Measurements from ENCODE around the gene NLRP3. TPM values are rescaled to one million over a fixed set of nuclear protein-coding genes. Genes with fewer than 3 reads are reported as not detected.

The NLRP3 gene
- total and polyA plus RNA-seq, 2 experiments from 2014 or later = 0.42 TPM; not detected in 1

DNA sequence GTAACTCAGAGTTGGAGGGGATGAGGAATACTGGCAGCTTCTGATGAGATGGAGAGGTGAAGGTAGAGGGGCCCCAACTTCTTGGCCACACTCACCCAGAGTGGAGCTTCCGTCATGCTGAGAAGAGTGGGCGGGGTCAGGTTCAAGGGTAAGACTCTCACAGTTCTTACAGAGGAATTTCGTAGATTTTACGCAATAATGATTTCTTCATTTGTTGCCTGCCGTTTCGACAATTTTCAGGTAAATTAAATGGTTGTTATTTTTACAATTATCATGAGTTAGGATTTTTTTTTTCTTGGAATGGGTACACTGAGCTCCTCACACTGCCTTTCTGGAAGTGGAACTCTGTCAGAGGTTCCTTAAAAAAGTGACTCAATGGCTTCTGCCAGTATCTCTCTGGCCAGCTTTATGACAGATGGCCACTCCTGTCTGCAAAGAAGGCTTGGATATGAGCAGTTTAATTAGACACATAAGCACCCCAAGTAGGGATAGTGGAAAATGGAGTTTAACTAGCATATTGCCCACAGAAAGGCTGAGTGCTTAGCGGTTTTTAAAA, 13.8 kb upstream of the NLRP3 start:
- H3K9me3 Mint-ChIP-seq = no peaks in the 10 kb centered on the region
- H3K4me3 Mint-ChIP-seq = no peak overlapping the region
- H3K4me2 ChIP-seq = no peak overlapping the region
- DNase-seq (ENCODE audit: low spot score) = peak; percentile 23
- no peak overlapping the region for H3K27ac ChIP-seq (ENCODE audit: low read depth)
- H3K4me3 ChIP-seq = no peak overlapping the region
- H2AFZ ChIP-seq = no peak overlapping the region
- H3K4me1 Mint-ChIP-seq = peaks cover 3% of the 10 kb centered on the region; the same call in 1 of the 3 replicates
- ATAC-seq = no peak; the same call in 2 of the 3 replicates
- no peaks in the 10 kb centered on the region for H3K36me3 ChIP-seq (ENCODE audit: insufficient read depth)
- no peaks in the 10 kb centered on the region for H4K20me1 ChIP-seq (replicated peaks; ENCODE audit: insufficient read depth)
- TF ChIP-seq POLR2AphosphoS5 (IDR thresholded peaks at IDR 0.05; ENCODE audit: low read depth) = no peak
- TF ChIP-seq CREB1 (CRISPR knock-in tag; IDR thresholded peaks at IDR 0.05; ENCODE audit: low read depth) = no peak
- no peak for TF ChIP-seq EZH2phosphoT487 (IDR thresholded peaks at IDR 0.05; ENCODE audit: unreplicated experiment)
- TF ChIP-seq, protein P1, sequence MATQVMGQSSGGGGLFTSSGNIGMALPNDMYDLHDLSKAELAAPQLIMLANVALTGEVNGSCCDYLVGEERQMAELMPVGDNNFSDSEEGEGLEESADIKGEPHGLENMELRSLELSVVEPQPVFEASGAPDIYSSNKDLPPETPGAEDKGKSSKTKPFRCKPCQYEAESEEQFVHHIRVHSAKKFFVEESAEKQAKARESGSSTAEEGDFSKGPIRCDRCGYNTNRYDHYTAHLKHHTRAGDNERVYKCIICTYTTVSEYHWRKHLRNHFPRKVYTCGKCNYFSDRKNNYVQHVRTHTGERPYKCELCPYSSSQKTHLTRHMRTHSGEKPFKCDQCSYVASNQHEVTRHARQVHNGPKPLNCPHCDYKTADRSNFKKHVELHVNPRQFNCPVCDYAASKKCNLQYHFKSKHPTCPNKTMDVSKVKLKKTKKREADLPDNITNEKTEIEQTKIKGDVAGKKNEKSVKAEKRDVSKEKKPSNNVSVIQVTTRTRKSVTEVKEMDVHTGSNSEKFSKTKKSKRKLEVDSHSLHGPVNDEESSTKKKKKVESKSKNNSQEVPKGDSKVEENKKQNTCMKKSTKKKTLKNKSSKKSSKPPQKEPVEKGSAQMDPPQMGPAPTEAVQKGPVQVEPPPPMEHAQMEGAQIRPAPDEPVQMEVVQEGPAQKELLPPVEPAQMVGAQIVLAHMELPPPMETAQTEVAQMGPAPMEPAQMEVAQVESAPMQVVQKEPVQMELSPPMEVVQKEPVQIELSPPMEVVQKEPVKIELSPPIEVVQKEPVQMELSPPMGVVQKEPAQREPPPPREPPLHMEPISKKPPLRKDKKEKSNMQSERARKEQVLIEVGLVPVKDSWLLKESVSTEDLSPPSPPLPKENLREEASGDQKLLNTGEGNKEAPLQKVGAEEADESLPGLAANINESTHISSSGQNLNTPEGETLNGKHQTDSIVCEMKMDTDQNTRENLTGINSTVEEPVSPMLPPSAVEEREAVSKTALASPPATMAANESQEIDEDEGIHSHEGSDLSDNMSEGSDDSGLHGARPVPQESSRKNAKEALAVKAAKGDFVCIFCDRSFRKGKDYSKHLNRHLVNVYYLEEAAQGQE (IDR thresholded peaks at IDR 0.05; ENCODE audit: unreplicated experiment) = no peak
- no peak for TF ChIP-seq EZH2 (IDR thresholded peaks at IDR 0.05; ENCODE audit: low read depth, unreplicated experiment)
- TF ChIP-seq, protein P2, sequence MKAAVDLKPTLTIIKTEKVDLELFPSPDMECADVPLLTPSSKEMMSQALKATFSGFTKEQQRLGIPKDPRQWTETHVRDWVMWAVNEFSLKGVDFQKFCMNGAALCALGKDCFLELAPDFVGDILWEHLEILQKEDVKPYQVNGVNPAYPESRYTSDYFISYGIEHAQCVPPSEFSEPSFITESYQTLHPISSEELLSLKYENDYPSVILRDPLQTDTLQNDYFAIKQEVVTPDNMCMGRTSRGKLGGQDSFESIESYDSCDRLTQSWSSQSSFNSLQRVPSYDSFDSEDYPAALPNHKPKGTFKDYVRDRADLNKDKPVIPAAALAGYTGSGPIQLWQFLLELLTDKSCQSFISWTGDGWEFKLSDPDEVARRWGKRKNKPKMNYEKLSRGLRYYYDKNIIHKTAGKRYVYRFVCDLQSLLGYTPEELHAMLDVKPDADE (IDR thresholded peaks at IDR 0.05) = no peak
- no peak for TF ChIP-seq STAT1 (IDR thresholded peaks at IDR 0.05; ENCODE audit: unreplicated experiment)
- TF ChIP-seq NANOG (IDR thresholded peaks at IDR 0.05; ENCODE audit: borderline replicate concordance) = no peak
- TF ChIP-seq, protein P3, sequence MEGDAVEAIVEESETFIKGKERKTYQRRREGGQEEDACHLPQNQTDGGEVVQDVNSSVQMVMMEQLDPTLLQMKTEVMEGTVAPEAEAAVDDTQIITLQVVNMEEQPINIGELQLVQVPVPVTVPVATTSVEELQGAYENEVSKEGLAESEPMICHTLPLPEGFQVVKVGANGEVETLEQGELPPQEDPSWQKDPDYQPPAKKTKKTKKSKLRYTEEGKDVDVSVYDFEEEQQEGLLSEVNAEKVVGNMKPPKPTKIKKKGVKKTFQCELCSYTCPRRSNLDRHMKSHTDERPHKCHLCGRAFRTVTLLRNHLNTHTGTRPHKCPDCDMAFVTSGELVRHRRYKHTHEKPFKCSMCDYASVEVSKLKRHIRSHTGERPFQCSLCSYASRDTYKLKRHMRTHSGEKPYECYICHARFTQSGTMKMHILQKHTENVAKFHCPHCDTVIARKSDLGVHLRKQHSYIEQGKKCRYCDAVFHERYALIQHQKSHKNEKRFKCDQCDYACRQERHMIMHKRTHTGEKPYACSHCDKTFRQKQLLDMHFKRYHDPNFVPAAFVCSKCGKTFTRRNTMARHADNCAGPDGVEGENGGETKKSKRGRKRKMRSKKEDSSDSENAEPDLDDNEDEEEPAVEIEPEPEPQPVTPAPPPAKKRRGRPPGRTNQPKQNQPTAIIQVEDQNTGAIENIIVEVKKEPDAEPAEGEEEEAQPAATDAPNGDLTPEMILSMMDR (conservative IDR thresholded peaks at IDR 0.05; ENCODE audit: low read depth in 2 of 2) = no peak
- TF ChIP-seq ZNF114 (CRISPR knock-in tag; IDR thresholded peaks at IDR 0.05) = no peak
- TF ChIP-seq, protein P4, sequence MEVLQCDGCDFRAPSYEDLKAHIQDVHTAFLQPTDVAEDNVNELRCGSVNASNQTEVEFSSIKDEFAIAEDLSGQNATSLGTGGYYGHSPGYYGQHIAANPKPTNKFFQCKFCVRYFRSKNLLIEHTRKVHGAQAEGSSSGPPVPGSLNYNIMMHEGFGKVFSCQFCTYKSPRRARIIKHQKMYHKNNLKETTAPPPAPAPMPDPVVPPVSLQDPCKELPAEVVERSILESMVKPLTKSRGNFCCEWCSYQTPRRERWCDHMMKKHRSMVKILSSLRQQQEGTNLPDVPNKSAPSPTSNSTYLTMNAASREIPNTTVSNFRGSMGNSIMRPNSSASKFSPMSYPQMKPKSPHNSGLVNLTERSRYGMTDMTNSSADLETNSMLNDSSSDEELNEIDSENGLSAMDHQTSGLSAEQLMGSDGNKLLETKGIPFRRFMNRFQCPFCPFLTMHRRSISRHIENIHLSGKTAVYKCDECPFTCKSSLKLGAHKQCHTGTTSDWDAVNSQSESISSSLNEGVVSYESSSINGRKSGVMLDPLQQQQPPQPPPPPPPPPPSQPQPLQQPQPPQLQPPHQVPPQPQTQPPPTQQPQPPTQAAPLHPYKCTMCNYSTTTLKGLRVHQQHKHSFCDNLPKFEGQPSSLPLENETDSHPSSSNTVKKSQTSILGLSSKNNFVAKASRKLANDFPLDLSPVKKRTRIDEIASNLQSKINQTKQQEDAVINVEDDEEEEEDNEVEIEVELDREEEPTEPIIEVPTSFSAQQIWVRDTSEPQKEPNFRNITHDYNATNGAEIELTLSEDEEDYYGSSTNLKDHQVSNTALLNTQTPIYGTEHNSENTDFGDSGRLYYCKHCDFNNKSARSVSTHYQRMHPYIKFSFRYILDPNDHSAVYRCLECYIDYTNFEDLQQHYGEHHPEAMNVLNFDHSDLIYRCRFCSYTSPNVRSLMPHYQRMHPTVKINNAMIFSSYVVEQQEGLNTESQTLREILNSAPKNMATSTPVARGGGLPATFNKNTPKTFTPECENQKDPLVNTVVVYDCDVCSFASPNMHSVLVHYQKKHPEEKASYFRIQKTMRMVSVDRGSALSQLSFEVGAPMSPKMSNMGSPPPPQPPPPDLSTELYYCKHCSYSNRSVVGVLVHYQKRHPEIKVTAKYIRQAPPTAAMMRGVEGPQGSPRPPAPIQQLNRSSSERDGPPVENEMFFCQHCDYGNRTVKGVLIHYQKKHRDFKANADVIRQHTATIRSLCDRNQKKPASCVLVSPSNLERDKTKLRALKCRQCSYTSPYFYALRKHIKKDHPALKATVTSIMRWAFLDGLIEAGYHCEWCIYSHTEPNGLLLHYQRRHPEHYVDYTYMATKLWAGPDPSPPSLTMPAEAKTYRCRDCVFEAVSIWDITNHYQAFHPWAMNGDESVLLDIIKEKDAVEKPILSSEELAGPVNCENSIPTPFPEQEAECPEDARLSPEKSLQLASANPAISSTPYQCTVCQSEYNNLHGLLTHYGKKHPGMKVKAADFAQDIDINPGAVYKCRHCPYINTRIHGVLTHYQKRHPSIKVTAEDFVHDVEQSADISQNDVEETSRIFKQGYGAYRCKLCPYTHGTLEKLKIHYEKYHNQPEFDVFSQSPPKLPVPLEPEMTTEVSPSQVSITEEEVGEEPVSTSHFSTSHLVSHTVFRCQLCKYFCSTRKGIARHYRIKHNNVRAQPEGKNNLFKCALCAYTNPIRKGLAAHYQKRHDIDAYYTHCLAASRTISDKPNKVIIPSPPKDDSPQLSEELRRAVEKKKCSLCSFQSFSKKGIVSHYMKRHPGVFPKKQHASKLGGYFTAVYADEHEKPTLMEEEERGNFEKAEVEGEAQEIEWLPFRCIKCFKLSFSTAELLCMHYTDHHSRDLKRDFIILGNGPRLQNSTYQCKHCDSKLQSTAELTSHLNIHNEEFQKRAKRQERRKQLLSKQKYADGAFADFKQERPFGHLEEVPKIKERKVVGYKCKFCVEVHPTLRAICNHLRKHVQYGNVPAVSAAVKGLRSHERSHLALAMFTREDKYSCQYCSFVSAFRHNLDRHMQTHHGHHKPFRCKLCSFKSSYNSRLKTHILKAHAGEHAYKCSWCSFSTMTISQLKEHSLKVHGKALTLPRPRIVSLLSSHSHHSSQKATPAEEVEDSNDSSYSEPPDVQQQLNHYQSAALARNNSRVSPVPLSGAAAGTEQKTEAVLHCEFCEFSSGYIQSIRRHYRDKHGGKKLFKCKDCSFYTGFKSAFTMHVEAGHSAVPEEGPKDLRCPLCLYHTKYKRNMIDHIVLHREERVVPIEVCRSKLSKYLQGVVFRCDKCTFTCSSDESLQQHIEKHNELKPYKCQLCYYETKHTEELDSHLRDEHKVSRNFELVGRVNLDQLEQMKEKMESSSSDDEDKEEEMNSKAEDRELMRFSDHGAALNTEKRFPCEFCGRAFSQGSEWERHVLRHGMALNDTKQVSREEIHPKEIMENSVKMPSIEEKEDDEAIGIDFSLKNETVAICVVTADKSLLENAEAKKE (CRISPR knock-in tag; IDR thresholded peaks at IDR 0.05) = no peak
- TF ChIP-seq ZNF331 (CRISPR knock-in tag; IDR thresholded peaks at IDR 0.05; ENCODE audit: low read depth) = no peak
- no peak for TF ChIP-seq JUNB (IDR thresholded peaks at IDR 0.05; ENCODE audit: unreplicated experiment)
- H3F3A ChIP-seq (replicated peaks; ENCODE audit: low read depth) = 0 out of 2 replicates have a peak, but pooled peaks cover 4% of the 10 kb centered on the region
- no peaks in the 10 kb centered on the region for H3K27me3 ChIP-seq (ENCODE audit: insufficient read depth)
- no peaks in the 10 kb centered on the region for H3K4me1 ChIP-seq (ENCODE audit: insufficient read depth)
- H3K79me2 ChIP-seq (replicated peaks; ENCODE audit: insufficient read depth) = no peaks in the 10 kb centered on the region
- H3K27ac Mint-ChIP-seq = no peak overlapping the region
- no peaks in the 10 kb centered on the region for H3K9me2 ChIP-seq (ENCODE audit: insufficient read depth)
- no peaks in the 10 kb centered on the region for H3K36me3 Mint-ChIP-seq (ENCODE audit: low read depth)
- H3K27me3 Mint-ChIP-seq (ENCODE audit: insufficient read depth, low read depth, poor library complexity) = peaks cover 6% of the 10 kb centered on the region
